Glutamatergic neuron (in vitro differentiated cells): ENCODE measurements around the gene WDR59. TPM values are rescaled to one million over a fixed set of nuclear protein-coding genes. Genes with fewer than 3 reads are reported as not detected.

ENCODE experiments used
- DNase-seq: peaks from one replicate; pipeline ENCODE4 v3.0.0; 2022
- H3K27ac Mint-ChIP-seq: one replicate; pipeline ENCODE4 v1.8.0; 2020; ENCODE audit warnings: mild to moderate bottlenecking, mixed read lengths, inconsistent platforms; ENCODE audit not compliant: unreplicated experiment
- H3K27me3 Mint-ChIP-seq: one replicate; pipeline ENCODE4 v1.8.0; 2020; ENCODE audit warnings: mild to moderate bottlenecking, moderate library complexity, mixed read lengths, inconsistent platforms; ENCODE audit not compliant: unreplicated experiment
- H3K36me3 Mint-ChIP-seq: one replicate; pipeline ENCODE4 v1.8.0; 2020; ENCODE audit warnings: mild to moderate bottlenecking, mixed read lengths, inconsistent platforms; ENCODE audit not compliant: unreplicated experiment
- H3K4me1 Mint-ChIP-seq: one replicate; pipeline ENCODE4 v1.8.0; 2020; ENCODE audit warnings: mild to moderate bottlenecking, low read depth, mixed read lengths, inconsistent platforms; ENCODE audit not compliant: unreplicated experiment
- H3K4me3 Mint-ChIP-seq: one replicate; pipeline ENCODE4 v1.8.0; 2020; ENCODE audit warnings: mild to moderate bottlenecking, mixed read lengths, inconsistent platforms; ENCODE audit not compliant: unreplicated experiment
- H3K9me3 Mint-ChIP-seq: one replicate; pipeline ENCODE4 v1.8.0; 2020; ENCODE audit warnings: mild to moderate bottlenecking, moderate library complexity, mixed read lengths, inconsistent platforms; ENCODE audit not compliant: unreplicated experiment
- CTCF ChIP-seq: fragments of 200-600 bp; sonication (generic); IDR thresholded peaks from one replicate; pipeline ENCODE4 v1.5.0; 2021; ENCODE audit not compliant: partially characterized antibody, unreplicated experiment
- total RNA-seq: library from RNA; stranded (reverse); fragmentation: NEBNext Ultra II Directional; extraction: Animal tissue kit (Norgen Biotek cat#: 25700); gene quantifications from one replicate; pipeline ENCODE4 v1.2.1, GENCODE V29; 2021; ENCODE audit not compliant: unreplicated experiment

The WDR59 gene
- total RNA-seq, 1 donor from 2014 or later = 65.9 TPM

- DNase-seq = no peak
- H3K27me3 Mint-ChIP-seq = peaks cover 2% of the 10 kb centered on the region
- no peak overlapping the region for H3K4me3 Mint-ChIP-seq
- TF ChIP-seq CTCF = no peak
- peaks cover 2% of the 10 kb centered on the region for H3K9me3 Mint-ChIP-seq
- H3K36me3 Mint-ChIP-seq = no peaks in the 10 kb centered on the region
- peaks cover 6% of the 10 kb centered on the region for H3K4me1 Mint-ChIP-seq
- H3K27ac Mint-ChIP-seq = no peak overlapping the region
Measured at GRCh38 chr16:74893541-74893940, 91.4 kb downstream of the WDR59 start.

GRCh38 chr16:74892574-74893461, 92.1 kb downstream of the WDR59 start:
- Mint-ChIP-seq H3K4me3 (no peak overlapping the region), H3K27ac (no peak overlapping the region), H3K27me3 (peaks cover 2% of the 10 kb centered on the region), H3K36me3 (no peaks in the 10 kb centered on the region), H3K4me1 (peaks cover 2% of the 10 kb centered on the region), H3K9me3 (peaks cover 2% of the 10 kb centered on the region)
- TF ChIP-seq CTCF = no peak
- no peak for DNase-seq

- no peak for DNase-seq
- no peak overlapping the region for H3K4me3 Mint-ChIP-seq
- peaks cover 2% of the 10 kb centered on the region for H3K4me1 Mint-ChIP-seq
- peaks cover 2% of the 10 kb centered on the region for H3K9me3 Mint-ChIP-seq
- no peak for TF ChIP-seq CTCF
- peaks cover 4% of the 10 kb centered on the region for H3K27me3 Mint-ChIP-seq
- no peak overlapping the region for H3K27ac Mint-ChIP-seq
- peaks cover 8% of the 10 kb centered on the region for H3K36me3 Mint-ChIP-seq
Measured at GRCh38 chr16:74888888-74889287, 96.0 kb downstream of the WDR59 start.

GRCh38 chr16:74888232-74888862, 96.6 kb downstream of the WDR59 start:
- Mint-ChIP-seq H3K9me3 (peaks cover 6% of the 10 kb centered on the region), H3K27ac (no peak overlapping the region), H3K36me3 (peaks cover 13% of the 10 kb centered on the region), H3K4me1 (peaks cover 2% of the 10 kb centered on the region), H3K4me3 (no peak overlapping the region), H3K27me3 (peaks cover 6% of the 10 kb centered on the region)
- no peak for DNase-seq
- no peak for TF ChIP-seq CTCF

- peaks cover 14% of the 10 kb centered on the region for H3K36me3 Mint-ChIP-seq
- no peak overlapping the region for H3K4me3 Mint-ChIP-seq
- no peak overlapping the region for H3K27ac Mint-ChIP-seq
Measured at GRCh38 chr16:74887084-74887483, 97.8 kb downstream of the WDR59 start.

More at GRCh38 chr16:74887084-74887483, 97.8 kb downstream of the WDR59 start:
- no peak for DNase-seq
- Mint-ChIP-seq H3K4me1 (peaks cover 2% of the 10 kb centered on the region), H3K27me3 (peaks cover 6% of the 10 kb centered on the region), H3K9me3 (peaks cover 6% of the 10 kb centered on the region)
- TF ChIP-seq CTCF = no peak
